ENCODE data around the gene LSM3.

LSM3 gene

GRCh38 chr3:14141602-14142341 is 36.8 kb upstream of the LSM3 start:
- Histone ChIP-seq H3K36me3 (replicated peaks; ENCODE audit: insufficient read depth, low read length) (no peaks in the 10 kb centered on the region), H3K4me1 (ENCODE audit: low read length) (no peaks in the 10 kb centered on the region)
- TF ChIP-seq EZH2 (optimal IDR thresholded peaks at IDR 0.05; ENCODE audit: low read depth, low read length), result no peak
- TF ChIP-seq, protein P1, sequence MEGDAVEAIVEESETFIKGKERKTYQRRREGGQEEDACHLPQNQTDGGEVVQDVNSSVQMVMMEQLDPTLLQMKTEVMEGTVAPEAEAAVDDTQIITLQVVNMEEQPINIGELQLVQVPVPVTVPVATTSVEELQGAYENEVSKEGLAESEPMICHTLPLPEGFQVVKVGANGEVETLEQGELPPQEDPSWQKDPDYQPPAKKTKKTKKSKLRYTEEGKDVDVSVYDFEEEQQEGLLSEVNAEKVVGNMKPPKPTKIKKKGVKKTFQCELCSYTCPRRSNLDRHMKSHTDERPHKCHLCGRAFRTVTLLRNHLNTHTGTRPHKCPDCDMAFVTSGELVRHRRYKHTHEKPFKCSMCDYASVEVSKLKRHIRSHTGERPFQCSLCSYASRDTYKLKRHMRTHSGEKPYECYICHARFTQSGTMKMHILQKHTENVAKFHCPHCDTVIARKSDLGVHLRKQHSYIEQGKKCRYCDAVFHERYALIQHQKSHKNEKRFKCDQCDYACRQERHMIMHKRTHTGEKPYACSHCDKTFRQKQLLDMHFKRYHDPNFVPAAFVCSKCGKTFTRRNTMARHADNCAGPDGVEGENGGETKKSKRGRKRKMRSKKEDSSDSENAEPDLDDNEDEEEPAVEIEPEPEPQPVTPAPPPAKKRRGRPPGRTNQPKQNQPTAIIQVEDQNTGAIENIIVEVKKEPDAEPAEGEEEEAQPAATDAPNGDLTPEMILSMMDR (IDR thresholded peaks at IDR 0.05; ENCODE audit: low read length), result no peak
- no peak for TF ChIP-seq EZH2phosphoT487 (IDR thresholded peaks at IDR 0.05; ENCODE audit: low read length)

GRCh38 chr3:14142567-14143270 is 35.9 kb upstream of the LSM3 start:
- no peaks in the 10 kb centered on the region for H3K27me3 ChIP-seq (replicated peaks; ENCODE audit: insufficient read depth, low read length)
- DNase-seq, result no peak
- no peaks in the 10 kb centered on the region for H3K9me3 ChIP-seq (replicated peaks; ENCODE audit: insufficient read depth, low read length)
- no peak overlapping the region for H3K4me3 ChIP-seq (ENCODE audit: low read length)
- H3K9me2 ChIP-seq (replicated peaks; ENCODE audit: insufficient read depth, low read length), result no peaks in the 10 kb centered on the region
- no peak overlapping the region for H3K4me2 ChIP-seq (ENCODE audit: low read depth, low read length)
- no peaks in the 10 kb centered on the region for H3K36me3 ChIP-seq (replicated peaks; ENCODE audit: insufficient read depth, low read length)
- no peaks in the 10 kb centered on the region for H4K20me1 ChIP-seq (ENCODE audit: insufficient read depth, low read length)
- H3F3A ChIP-seq (ENCODE audit: insufficient read depth, low read length), result no peaks in the 10 kb centered on the region
- no peaks in the 10 kb centered on the region for H3K4me1 ChIP-seq (ENCODE audit: low read length)
- H3K9ac ChIP-seq (ENCODE audit: low read length), result no peak overlapping the region
- H3K27ac ChIP-seq (ENCODE audit: low read length), result no peak overlapping the region
- no peak overlapping the region for H2AFZ ChIP-seq (ENCODE audit: low read length)
- TF ChIP-seq, protein P1 (IDR thresholded peaks at IDR 0.05; ENCODE audit: low read length), result no peak
- TF ChIP-seq EZH2phosphoT487 (IDR thresholded peaks at IDR 0.05; ENCODE audit: low read length) (no peak), EZH2 (optimal IDR thresholded peaks at IDR 0.05; ENCODE audit: low read depth, low read length) (no peak)
- no peaks in the 10 kb centered on the region for H3K79me2 ChIP-seq (ENCODE audit: low read length)

More at GRCh38 chr3:14141602-14142341, 36.8 kb upstream of the LSM3 start:
- Histone ChIP-seq H4K20me1 (ENCODE audit: insufficient read depth, low read length) (no peaks in the 10 kb centered on the region), H3K79me2 (ENCODE audit: low read length) (no peaks in the 10 kb centered on the region), H3K9me3 (replicated peaks; ENCODE audit: insufficient read depth, low read length) (no peaks in the 10 kb centered on the region), H2AFZ (ENCODE audit: low read length) (no peak overlapping the region), H3K27me3 (replicated peaks; ENCODE audit: insufficient read depth, low read length) (no peaks in the 10 kb centered on the region), H3K27ac (ENCODE audit: low read length) (no peak overlapping the region), H3K9me2 (replicated peaks; ENCODE audit: insufficient read depth, low read length) (no peaks in the 10 kb centered on the region), H3K4me3 (ENCODE audit: low read length) (no peak overlapping the region), H3K9ac (ENCODE audit: low read length) (no peak overlapping the region), H3K4me2 (ENCODE audit: low read depth, low read length) (no peak overlapping the region), H3F3A (ENCODE audit: insufficient read depth, low read length) (no peaks in the 10 kb centered on the region)
- no peak for DNase-seq

DNA sequence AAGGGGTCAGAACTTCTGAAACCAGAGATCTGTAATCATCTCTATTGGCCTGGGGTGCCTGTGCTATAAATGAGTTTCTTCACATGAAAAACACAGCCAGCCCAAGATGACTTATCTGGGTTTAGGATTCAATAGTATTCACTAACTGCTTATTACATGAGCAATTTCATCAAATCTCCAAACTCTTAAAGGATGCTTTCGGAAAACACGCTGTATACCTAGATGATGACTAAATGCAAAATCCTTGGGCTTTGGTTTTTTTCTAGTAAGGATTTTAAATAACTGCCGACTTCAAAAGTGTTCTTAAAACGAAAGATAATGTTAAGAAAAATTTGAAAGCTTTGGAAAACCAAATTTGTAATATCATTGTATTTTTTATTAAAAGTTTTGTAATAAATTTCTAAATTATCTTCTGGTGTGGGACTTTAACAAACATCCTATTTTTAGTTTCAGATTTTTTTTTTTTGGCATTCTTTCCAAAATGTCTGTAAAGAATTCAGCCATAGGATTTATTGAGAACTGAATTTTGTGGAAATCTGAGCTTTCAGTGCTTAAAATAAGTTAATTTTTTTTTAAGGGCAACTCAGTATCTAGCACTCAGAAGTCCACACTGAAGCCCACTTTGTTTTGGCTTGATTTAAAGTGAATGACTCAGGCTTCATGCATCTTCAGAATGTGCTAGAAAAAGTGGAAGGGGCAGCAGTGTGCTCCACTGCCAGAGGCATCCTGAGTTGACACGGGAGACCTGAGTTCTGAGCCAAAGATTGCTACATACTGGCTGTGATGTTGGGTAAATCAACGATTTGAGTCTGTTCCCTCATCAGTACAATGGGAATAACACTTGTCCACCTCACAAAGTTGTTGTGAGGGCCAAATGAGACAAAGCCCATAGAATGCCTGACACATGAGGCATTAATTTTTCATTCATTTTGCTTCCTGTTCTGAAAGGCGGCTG is 35.1 kb upstream of the LSM3 start:
- no peaks in the 10 kb centered on the region for H3K9me2 ChIP-seq (replicated peaks; ENCODE audit: insufficient read depth, low read length)
- no peak overlapping the region; the same call in 1 of the 2 replicates for H3K9ac ChIP-seq (ENCODE audit: low read length)
- H2AFZ ChIP-seq (ENCODE audit: low read length), result no peak overlapping the region
- H3K27ac ChIP-seq (ENCODE audit: low read length), result peak overlapping the region; percentile 52; the same call in 1 of the 2 replicates
- H3K4me2 ChIP-seq (ENCODE audit: low read depth, low read length), result no peak overlapping the region
- no peaks in the 10 kb centered on the region for H3K79me2 ChIP-seq (ENCODE audit: low read length)
- no peaks in the 10 kb centered on the region for H3K9me3 ChIP-seq (replicated peaks; ENCODE audit: insufficient read depth, low read length)
- H3K27me3 ChIP-seq (replicated peaks; ENCODE audit: insufficient read depth, low read length), result no peaks in the 10 kb centered on the region
- H3K36me3 ChIP-seq (replicated peaks; ENCODE audit: insufficient read depth, low read length), result no peaks in the 10 kb centered on the region
- TF ChIP-seq, protein P1 (IDR thresholded peaks at IDR 0.05; ENCODE audit: low read length), result no peak
- TF ChIP-seq EZH2phosphoT487 (IDR thresholded peaks at IDR 0.05; ENCODE audit: low read length), result no peak
- no peak for TF ChIP-seq EZH2 (optimal IDR thresholded peaks at IDR 0.05; ENCODE audit: low read depth, low read length)
- no peaks in the 10 kb centered on the region for H3F3A ChIP-seq (ENCODE audit: insufficient read depth, low read length)
- H3K4me3 ChIP-seq (ENCODE audit: low read length), result no peak overlapping the region
- H3K4me1 ChIP-seq (ENCODE audit: low read length), result no peaks in the 10 kb centered on the region
- no peaks in the 10 kb centered on the region for H4K20me1 ChIP-seq (ENCODE audit: insufficient read depth, low read length)
- no peak for DNase-seq
